ENCODE results near the gene SLC6A17.

SLC6A17 gene

DNA sequence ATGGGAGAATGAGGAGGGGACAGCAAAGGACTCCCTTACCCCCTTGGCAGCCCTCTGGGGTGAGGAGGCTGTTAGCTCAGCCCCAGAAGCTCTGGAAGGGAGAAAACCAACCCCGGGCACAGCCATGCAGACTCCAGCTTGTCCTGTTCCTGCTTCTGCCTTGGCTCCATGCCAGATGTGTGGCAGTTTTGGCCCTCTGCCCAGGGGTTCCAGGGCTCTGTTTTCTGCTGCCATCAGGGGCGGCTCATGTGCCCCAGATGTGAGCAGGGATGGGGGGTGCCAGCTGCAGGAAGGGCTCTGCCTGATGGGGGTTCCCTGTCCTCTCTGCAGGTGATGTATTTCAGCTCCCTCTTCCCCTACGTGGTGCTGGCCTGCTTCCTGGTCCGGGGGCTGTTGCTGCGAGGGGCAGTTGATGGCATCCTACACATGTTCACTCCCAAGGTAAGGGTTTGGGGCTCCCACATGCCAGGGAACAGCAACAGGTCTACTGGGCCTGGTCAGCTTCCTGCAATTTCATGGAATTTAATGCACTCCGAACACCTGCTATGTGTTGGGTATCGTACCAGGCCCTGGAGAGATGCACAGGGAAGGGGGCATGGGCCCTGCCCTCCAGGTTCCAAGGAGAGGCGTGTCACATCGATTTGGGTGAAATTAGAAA, 26.1 kb downstream of the SLC6A17 start:
- DNase-seq = no peak

DNA sequence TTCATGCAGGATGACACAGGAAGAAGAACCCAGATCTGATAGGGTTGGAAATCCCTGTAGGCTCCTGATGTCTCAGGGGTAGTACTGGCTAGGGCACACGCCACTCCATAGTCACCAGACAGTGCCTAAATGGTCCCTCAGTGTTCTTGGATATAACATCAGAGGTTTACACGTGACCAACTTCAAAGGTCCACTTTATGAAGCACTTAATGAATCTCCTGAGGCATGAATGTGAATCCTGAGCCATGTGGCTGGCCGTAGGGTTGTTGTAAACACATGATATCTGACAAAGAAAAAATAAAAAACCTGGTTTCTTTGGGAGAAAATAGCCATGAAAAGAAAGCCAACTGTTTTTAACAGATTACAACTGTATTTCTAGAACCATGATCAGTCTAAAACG, 27.5 kb downstream of the SLC6A17 start:
- no peak for DNase-seq

DNA sequence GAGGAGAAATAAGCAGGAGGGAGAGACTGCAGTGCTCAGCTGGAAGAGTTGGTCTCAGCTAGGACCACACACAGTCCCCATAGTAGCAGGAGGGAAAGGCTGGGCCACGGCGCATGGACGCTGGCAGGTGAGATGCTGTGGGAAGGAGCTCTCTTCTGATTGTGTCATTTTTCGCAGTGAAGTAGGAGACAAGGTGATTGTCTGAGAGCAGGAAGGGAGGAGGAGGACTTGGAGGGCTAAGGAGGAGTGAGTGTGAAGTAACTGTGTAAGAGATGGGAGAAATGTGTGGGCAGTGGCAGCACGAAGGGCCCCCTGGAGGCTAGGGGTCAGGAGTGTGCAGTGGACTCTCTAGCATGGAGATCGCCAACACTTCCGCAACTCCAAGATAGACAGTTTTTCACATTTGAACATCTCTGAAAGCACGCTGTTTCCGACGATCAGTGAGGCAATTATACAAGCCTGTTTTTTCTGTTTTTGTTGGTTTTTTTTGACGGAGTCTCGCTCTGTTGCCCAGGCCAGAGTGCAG, 33.4 kb downstream of the SLC6A17 start:
- DNase-seq = no peak

DNA sequence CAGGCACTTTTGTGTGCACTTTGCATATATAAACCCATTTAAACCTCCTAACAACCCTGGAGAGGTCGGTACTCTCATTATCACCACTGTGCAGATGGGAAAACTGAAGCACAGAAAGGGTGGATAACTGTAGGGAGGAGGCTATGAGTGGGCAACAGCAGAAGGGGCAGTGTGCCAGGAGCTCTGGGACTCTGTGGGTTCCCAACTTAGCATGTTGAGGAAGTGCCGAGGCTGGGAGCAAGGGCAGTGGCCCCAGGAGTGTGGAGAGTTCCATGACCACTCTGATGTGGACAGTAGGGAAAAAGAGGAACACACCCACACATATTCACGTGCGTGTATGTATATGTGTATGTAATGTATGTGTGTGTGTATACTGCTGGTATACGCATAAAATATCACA, 34.2 kb downstream of the SLC6A17 start:
- no peak for DNase-seq

DNA sequence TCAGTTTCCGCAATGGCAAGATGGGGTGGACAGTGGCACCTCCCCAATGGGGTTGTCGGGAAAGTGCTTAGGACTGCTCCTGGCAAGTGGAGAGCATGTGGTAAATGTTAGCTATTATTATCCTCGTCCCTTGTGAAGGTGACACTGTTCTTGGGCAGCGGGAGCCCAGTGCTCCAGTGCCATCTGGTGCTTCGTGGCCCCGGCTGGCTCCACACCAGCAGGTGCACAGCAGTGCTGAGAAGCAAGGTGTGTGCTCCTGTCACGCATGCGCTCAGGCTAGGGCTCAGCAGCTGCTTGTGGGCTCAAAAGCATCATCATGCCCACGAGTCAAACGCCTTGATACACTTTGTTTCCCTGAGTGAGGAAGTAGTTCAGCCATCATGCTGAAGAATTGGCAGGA, 34.9 kb downstream of the SLC6A17 start:
- DNase-seq = no peak

DNA sequence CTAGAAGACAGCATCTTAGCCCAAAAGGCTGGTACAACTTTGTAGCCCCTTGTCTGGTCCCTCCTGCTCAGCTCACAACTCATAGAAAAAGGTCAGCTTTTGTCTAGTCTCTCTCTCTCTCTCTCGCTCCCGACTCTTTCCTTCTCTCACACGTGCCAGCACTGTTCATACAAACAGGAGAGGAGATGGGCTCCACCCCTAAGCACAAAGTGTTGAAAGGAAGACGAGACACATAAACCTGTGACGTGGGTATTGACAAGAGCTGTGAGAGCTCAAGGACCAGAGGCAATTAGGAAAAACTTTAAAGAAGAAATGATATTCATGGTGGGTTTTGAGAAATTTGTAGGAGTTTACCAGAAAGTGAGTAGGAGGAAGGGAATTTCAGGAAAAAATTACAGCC, 36.3 kb downstream of the SLC6A17 start:
- no peak for DNase-seq

DNA sequence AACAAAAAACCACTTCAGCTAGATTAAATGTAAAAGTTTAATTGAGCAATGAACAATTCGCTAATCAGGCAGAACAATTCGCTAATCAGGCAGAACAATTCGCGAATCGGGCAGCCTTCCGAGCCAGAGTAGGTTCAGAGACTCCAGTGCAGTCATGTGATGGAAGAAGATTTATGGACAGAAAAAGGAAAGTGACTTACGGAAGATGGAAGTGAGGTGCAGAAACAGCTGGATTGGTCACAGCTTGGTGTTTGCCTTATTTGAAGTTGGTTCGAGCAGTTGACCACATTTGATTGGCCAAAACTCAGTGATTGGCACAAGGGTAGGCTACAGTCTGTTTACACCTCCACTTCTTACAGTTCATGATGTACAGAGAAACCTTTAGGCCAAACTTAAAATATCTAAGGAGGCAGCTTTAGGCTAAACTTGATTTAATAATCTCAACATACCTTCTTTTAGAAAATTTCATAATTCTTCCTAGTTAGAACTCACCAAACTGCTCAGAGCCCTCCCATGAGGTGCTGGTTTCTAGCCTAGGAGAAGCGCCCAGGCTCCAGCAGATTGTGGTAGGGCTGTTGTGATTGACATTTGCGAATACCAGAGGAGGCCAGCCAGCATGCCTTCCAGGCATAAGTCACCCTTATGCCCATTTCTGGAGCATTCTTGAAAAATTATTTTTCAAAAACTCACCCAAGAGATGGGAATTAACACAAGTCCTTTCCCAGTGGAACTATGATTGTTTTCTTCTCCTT, 37.0 kb downstream of the SLC6A17 start:
- no peak for DNase-seq

DNA sequence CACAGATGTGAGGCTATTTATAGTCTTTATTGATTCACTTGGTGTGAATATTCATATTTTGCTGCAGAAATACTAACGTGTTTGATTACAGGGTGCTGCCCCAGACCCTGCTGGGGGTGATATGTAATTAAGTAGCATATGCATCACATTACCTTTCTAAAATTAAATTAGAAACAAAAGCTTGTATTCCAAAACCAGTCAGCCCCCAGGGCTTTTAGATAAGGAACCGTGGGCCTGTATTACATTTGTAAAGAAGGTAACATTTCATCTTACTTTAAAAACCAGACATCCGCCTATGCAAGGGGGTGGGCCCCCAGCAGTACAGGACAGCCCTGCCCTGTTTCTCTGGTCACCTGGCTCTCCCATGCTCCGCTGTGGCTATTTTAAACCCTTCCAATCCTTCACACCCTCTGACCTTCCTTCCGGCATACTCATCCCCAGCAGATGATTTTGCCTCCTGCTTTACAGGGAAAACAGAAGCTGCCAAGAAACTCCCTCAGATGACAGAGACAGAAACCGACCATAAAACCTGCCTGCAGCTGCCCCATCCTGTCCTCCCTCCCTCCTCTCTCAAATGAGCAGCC, 37.8 kb downstream of the SLC6A17 start:
- DNase-seq = no peak

DNA sequence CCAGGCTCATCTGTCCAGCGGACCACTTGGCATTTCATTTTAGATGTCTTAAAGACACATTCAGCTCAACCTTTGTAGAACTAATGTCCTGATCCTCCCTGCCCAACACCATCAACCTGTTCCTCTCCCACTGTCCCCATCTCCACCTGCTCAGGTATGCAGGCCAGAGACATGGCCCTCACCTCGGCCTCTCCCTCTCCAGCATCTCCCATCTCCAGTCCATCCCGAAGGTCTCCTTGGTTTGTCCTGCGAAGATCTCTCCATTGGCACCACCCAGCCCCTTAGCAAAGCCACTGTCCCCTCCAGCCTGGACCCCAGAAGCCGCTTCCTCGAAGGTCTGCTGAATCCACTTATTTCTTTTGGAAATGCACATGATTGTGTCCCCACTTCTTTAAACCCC, 38.9 kb downstream of the SLC6A17 start:
- DNase-seq = no peak

DNA sequence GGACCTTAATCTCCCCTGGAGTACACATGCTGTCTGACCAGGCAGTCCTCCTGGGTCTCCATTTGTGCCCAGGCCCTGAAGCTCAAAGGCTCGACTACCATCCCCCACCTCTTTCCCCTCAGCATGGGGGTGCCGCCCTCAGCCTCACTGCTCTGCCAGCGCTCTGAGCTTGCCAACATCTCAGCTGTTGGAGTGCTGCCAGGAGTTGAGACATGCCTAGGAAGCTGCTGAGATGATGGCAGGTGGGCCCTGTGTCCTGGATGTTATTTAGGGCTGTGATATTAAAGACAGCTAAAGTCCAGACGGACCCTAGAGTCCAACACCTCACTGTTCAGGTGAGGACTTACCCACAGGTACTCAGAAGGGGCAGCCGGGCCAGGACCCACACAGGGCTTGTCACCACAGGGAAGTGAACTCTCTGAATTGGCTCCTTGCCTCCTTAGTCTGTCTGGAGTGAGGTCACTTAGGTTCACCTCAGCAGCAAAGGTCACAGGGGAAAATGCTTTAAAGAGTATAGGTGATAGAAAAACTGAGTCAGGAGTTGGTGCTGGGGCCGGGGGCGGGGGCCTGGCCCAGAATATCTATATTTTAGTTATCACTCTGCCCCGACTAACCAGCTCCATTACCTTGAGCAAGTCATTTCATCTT, 40.1 kb downstream of the SLC6A17 start:
- no peak for DNase-seq

DNA sequence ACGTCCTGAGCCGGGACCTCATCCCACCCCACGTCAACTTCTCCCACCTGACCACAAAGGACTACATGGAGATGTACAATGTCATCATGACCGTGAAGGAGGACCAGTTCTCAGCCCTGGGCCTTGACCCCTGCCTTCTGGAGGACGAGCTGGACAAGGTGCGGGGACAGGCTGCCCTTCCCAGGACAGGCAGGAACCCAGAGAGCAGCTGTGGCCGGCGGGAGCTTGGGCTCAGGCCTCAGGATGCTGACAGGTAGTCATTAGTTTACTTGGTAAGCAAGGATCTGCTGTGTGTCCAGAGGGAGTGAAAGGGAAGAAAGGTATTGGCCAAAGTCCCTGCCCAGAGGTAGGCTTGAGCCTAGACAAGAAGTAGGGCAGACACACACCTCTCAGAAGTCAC, 42.2 kb downstream of the SLC6A17 start:
- no peak for DNase-seq

DNA sequence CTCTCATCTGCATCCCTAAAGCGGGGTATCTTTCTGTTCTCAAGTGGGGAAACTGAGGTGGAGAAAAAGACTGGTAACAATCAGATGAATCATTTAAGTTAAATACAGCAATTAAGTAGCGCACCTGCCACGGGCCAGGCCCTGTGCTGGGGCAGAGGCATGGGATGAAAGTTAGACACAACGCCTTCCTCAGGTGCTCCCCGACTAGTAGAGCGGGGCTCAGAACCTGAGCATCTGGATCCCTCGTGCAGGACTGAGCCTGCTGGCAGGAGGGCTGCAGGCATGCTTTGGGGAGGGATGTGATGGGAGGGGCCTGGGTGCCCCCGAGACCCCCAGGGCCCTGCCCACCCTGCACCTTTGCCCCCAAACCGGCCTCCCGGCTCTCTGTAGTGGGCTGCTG, 44.9 kb downstream of the SLC6A17 start:
- DNase-seq = no peak

DNA sequence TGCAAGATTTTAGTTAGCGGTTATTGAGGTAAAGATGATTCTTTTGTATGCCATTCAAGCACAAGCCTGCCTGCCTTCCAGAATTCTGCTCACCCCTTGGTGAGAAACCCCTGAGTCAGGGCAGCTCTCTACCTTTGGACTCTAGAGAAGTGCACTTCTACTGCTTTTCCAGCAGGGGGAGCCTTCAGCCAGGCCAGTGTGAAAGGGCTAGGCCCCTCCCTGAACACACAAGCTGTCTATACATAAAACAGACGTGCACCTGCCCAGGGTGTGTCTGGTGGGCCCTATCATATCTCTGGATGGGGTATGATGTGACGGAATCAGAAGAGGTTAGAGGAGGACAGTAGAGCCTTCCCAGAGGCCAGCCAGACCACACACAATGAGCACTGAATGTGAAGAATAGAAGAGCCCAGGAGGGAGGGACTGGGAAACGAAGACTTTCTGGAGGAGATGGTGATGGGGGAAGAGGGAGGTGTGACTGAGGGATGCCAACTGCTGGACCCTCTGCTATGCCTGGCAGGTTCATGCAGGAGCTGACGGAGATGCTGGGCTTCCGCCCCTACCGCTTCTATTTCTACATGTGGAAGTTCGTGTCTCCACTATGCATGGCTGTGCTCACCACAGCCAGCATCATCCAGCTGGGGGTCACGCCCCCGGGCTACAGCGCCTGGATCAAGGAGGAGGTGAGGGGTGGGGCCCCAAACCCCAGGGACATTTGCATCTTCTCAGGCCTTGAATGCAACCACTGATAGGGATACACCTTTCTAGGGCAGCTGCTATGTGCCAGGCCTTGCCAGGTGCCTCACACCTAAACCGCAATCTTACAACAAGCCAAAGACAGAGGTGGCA, 46.8 kb downstream of the SLC6A17 start:
- no peak for DNase-seq

DNA sequence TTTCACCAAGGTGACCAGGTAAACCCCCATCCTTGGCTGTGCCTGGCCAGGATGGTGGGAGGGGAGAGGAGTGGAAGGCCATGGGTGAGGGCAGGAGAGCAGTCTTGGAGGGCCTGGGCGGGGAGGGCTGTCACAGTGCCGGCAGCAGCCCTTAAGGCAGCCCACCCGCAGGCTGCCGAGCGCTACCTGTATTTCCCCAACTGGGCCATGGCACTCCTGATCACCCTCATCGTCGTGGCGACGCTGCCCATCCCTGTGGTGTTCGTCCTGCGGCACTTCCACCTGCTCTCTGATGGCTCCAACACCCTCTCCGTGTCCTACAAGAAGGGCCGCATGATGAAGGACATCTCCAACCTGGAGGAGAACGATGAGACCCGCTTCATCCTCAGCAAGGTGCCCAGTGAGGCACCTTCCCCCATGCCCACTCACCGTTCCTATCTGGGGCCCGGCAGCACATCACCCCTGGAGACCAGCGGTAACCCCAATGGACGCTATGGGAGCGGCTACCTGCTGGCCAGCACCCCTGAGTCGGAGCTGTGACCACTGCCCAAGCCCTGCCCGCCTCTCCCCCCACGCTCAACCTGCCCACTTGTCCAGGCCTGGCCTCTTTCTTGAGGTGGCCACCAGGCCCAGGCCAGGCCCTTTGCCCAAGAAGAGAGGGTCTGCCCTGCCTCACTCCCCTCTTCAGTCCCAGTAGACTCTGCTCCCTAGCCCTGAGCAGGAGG, 47.8 kb downstream of the SLC6A17 start:
- DNase-seq = no peak

DNA sequence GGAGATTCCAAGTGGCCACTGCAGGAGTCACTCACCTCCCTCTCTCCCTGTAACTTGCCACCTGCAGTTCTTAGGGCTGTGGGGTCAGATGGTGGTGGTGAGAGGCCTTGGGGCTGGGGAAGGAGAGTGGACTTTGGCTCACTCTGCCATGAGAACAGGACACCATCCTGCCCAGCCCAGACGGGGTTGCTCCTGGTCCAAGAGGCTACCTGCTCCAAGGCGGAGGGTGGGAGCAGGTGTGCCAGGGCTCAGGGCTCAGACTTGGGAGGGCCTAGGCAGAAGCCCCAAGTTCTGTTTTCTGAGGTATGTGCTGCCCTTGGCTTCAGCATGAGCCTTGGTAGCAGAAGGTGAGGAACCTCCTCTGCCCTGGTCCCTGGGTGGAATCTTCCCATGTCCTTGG, 48.5 kb downstream of the SLC6A17 start:
- DNase-seq = no peak

DNA sequence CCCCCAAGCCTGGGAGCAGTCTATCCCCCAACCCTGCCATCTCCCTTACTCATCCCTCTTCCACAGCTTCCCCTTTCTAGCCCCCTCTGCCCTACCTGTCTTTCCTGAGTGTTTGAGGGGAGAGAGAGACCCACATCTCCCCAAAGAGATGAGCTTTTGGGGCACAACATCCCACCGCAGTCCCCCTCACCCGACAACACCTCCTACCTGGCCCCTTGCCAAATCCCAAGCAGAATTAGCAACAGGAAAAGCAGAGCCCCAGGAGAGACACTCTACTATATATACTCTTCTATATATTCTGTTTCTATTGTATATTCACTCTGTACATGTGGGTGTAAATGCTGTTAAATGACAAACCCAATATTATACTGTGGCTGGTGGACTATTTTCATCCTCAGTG, 49.9 kb downstream of the SLC6A17 start:
- no peak for DNase-seq

DNA sequence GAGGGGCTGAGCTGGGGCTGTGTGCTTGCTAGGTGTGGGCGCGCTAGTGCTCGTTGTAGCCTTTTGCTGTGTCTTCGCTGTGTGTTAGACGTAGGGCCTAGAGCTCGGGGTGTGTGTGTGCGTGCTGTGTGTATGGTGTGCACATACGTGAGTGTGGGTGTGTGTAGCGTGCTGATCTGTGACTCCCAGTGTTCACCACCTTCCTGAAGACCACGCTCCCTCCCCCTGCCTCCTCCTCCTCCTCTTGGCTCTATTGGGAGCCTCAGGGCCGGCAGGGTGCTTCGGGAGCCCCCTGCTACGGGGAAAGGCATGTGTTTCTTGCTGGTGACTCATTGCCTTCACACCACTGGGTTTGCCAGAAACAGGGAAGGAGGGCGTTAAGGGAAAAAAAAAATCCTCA, 50.4 kb downstream of the SLC6A17 start:
- no peak for DNase-seq

DNA sequence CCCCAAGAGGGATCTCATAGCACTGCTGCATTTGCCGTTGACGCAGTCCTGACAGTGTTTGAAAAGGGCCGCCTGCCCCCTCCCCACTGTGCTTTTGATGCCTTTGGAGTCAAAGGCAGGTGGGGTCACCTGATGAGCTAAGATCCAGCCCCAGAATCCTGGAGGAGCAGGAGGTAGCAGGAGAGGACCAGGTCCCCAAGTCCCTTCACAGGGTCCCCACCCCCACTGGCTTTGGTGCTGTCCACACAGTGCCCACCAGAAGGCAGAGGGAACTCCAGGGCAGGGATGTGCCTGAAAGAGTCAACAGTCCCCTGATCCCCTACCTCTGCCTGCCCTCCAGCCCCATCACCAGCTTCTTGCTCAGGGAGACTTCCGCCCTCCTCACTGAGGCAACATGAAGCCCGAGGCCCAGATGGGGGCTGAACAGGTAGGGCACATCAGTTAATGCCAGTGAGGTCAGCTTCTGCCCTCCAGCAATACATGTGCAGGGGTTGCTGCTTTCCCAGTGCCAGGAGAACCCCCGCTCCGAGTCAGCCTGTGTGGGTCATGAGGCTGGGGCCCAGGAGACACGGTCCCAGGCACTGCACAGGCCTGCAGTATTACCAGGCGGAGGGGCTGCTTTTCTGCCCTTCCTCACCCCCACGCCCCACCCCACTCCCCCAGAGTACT, 51.0 kb downstream of the SLC6A17 start:
- DNase-seq = no peak

DNA sequence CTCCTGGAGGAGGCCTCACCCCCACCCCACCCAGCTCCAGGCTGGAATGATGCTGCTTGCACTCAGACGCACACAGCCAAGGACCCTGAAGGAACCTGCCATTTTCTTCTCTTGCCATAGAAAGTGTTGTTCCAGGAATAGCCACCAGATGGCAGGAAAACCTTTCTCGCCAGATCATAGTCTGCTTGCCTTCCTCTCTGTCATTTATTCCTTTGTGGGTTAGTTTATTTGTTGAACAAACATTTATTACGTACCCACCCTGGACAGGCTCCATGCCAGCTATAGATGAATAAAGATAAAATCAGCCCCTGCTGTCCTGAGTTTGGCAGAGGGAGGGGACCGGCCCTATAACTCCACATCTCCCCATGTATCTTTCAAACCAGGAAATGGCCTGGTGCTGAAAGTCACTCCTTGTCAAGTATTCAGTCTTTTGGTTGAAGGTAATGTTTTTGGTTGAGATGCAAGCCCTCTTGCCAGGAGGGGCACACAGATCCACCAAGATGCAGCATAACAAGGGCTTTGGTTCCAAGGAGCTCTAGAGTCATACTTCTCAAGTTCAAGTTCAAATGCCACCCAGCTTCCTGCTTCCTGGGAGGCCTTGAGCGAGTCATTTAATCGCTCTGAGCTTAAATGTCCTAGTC, 52.8 kb downstream of the SLC6A17 start:
- peak; percentile 62 for DNase-seq

DNA sequence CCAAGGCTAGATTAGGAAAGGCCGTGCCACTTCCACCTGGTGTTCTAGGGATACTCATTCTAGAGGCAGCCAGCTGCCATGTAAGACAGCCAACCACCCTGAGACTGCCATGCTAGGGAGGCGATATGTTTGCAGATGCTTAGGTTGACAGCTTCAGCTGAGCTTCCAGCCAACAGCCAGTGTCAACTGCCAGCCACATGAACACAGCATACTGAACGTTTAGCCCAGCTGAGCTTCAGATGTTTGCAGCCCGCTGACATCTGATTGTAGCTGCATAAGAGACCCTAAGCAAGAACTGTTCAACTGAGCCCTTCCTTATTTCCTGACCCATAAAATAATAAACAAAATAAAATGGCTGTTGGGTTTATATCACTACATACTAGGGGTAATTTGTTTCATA, 54.9 kb downstream of the SLC6A17 start:
- no peak for DNase-seq

DNA sequence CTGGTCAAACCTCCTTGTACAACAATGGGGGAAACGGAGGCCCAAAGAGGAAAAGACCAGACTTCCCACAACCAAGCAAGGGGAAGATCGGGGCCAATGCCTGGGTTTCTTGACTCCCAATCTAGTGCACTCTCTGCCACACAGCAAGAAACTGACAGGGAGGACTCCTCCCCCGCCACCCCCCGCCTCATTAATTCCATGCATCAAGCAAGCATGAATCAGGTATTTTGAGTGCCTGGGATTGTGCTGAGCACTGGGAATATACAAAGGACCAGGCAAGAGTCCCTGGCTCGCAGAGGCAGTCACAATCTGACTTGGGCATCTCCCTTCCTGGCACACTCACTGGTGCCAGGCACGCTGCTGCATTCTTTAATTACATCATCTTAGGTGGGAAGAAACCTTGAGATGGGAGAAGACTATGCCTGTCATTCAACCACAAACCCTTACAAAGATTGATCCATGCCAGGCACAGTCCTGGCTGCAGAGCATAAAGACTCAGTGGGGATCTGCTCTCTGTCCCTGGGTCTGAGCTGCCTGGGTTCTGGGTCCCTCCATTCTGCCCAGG, 55.4 kb downstream of the SLC6A17 start:
- no peak for DNase-seq
